ENCODE data around the gene SH3RF1. TPM values are rescaled to one million over a fixed set of nuclear protein-coding genes. Genes with fewer than 3 reads are reported as not detected.

SH3RF1 gene
- total RNA-seq, 2 experiments from 2014 or later = 0.34 TPM

DNA sequence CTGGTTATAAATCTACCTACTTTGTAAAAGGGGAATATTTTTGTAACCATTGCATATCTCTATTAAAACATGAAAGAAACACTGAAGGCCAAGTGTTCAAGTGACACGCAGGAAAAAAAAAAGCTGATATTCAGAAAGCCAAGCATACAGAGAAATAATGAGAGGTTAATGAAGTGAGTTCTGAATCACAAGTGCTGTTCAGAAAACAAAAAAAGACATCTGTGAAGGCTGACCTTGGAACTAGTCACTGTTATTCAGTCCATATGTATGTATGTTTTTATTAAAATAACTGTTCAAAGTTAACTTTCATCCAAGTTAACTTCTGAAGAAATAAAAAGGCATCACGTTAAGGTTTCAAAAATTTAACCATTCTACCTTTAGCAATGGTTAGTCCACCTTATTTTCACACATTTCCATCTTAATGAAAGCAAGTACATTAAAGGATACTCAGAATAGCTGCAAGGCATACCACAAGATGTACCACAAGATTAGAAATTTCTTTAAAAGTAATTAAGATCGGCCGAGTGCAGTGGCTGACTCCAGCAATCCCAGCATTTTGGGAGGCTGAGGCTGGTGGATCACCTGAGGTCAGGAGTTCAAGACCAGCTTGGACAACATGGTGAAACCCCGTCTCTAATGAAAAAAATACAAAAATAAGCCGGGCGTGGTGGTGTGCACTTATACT is 31.4 kb downstream of the SH3RF1 start:
- TF ChIP-seq, protein P1, sequence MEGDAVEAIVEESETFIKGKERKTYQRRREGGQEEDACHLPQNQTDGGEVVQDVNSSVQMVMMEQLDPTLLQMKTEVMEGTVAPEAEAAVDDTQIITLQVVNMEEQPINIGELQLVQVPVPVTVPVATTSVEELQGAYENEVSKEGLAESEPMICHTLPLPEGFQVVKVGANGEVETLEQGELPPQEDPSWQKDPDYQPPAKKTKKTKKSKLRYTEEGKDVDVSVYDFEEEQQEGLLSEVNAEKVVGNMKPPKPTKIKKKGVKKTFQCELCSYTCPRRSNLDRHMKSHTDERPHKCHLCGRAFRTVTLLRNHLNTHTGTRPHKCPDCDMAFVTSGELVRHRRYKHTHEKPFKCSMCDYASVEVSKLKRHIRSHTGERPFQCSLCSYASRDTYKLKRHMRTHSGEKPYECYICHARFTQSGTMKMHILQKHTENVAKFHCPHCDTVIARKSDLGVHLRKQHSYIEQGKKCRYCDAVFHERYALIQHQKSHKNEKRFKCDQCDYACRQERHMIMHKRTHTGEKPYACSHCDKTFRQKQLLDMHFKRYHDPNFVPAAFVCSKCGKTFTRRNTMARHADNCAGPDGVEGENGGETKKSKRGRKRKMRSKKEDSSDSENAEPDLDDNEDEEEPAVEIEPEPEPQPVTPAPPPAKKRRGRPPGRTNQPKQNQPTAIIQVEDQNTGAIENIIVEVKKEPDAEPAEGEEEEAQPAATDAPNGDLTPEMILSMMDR (IDR thresholded peaks at IDR 0.05) = no peak
- ChIA-PET POLR2A (no interaction called here), CTCF (no interaction called here)
- no peaks in the 10 kb centered on the region for H3K4me1 Mint-ChIP-seq (ENCODE audit: low read depth)
- ATAC-seq = no peak
- no peak overlapping the region for H3K27ac Mint-ChIP-seq
- H3K36me3 Mint-ChIP-seq (ENCODE audit: low read depth) = no peaks in the 10 kb centered on the region
- H3K9me3 Mint-ChIP-seq = no peaks in the 10 kb centered on the region
- no peak for DNase-seq
- intact Hi-C loops (cut with micrococcal nuclease) = no loop called here
- H3K4me3 Mint-ChIP-seq = no peak overlapping the region
- H3K27me3 Mint-ChIP-seq = peaks cover 6% of the 10 kb centered on the region

- Mint-ChIP-seq H3K4me3 (no peak overlapping the region), H3K9me3 (no peaks in the 10 kb centered on the region), H3K36me3 (ENCODE audit: low read depth) (no peaks in the 10 kb centered on the region), H3K27me3 (peaks cover 6% of the 10 kb centered on the region), H3K4me1 (ENCODE audit: low read depth) (peaks cover 3% of the 10 kb centered on the region), H3K27ac (no peak overlapping the region)
- ATAC-seq = no peak
- ChIA-PET CTCF (no interaction called here), POLR2A (no interaction called here)
- intact Hi-C loops (cut with micrococcal nuclease) = no loop called here
- TF ChIP-seq, protein P1 (IDR thresholded peaks at IDR 0.05) = no peak
- DNase-seq = no peak
These were observed 32.3 kb downstream of the SH3RF1 start for GRCh38 chr4:169238445-169238844.

GRCh38 chr4:169236873-169237626 is 33.7 kb downstream of the SH3RF1 start:
- no peak overlapping the region for H3K4me3 Mint-ChIP-seq
- DNase-seq = no peak
- H3K36me3 Mint-ChIP-seq (ENCODE audit: low read depth) = no peaks in the 10 kb centered on the region
- H3K27ac Mint-ChIP-seq = no peak overlapping the region
- H3K9me3 Mint-ChIP-seq = no peaks in the 10 kb centered on the region
- no peak for ATAC-seq
- TF ChIP-seq, protein P1 (IDR thresholded peaks at IDR 0.05) = no peak
- POLR2A ChIA-PET = no interaction called here
- peaks cover 3% of the 10 kb centered on the region for H3K4me1 Mint-ChIP-seq (ENCODE audit: low read depth)
- H3K27me3 Mint-ChIP-seq = peaks cover 4% of the 10 kb centered on the region
- intact Hi-C loops (cut with micrococcal nuclease) = no loop called here
- CTCF ChIA-PET = no interaction called here

DNA sequence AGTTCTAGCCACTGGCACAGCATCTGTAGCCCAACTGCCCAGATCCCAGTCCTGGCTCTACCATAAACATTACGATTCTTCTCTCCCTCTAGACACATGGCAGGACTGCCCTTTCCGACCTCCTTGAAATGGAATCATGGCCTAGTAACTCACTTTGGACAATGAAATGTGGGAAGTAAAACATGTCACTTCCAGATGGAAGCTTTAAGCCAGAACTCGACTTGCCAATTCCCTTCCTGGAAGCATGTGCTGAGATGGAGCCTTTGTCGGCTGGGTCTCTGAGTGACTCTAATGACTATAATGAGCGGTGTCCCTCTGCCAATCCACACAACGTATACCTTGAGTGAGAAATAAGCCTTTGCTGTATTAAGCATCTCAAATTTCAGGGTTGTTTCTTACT is 34.7 kb downstream of the SH3RF1 start:
- H3K36me3 Mint-ChIP-seq (ENCODE audit: low read depth) = no peaks in the 10 kb centered on the region
- H3K9me3 Mint-ChIP-seq = no peaks in the 10 kb centered on the region
- TF ChIP-seq, protein P1 (IDR thresholded peaks at IDR 0.05) = no peak
- ATAC-seq (no peak), DNase-seq (no peak)
- ChIA-PET CTCF (no interaction called here), POLR2A (no interaction called here)
- peaks cover 3% of the 10 kb centered on the region for H3K4me1 Mint-ChIP-seq (ENCODE audit: low read depth)
- no peak overlapping the region for H3K4me3 Mint-ChIP-seq
- intact Hi-C loops (cut with micrococcal nuclease) = no loop called here
- no peak overlapping the region for H3K27ac Mint-ChIP-seq
- H3K27me3 Mint-ChIP-seq = peaks cover 4% of the 10 kb centered on the region

- no peaks in the 10 kb centered on the region for H3K36me3 Mint-ChIP-seq (ENCODE audit: low read depth)
- peaks cover 3% of the 10 kb centered on the region for H3K4me1 Mint-ChIP-seq (ENCODE audit: low read depth)
- ChIA-PET CTCF (no interaction called here), POLR2A (no interaction called here)
- no peak overlapping the region for H3K4me3 Mint-ChIP-seq
- H3K27me3 Mint-ChIP-seq = peaks cover 4% of the 10 kb centered on the region
- no peak overlapping the region for H3K27ac Mint-ChIP-seq
- ATAC-seq (no peak), DNase-seq (no peak)
- intact Hi-C loops (cut with micrococcal nuclease) = no loop called here
- TF ChIP-seq, protein P1 (IDR thresholded peaks at IDR 0.05) = no peak
- H3K9me3 Mint-ChIP-seq = no peaks in the 10 kb centered on the region
These were observed 36.5 kb downstream of the SH3RF1 start for GRCh38 chr4:169234137-169234855.

All from activated CD8-positive, alpha-beta T cell treated with anti-CD3 and anti-CD28 coated beads for 36 hours (primary cell).